SKM-1 (cell line): ENCODE measurements around the gene ENTPD2.
"Not testable (repeated sequence)": the region's sequence is repeated elsewhere in the genome, so short reads cannot be mapped to it uniquely, and the experiment has no call there.

Experiments used
- DNase-seq: peaks from one replicate; lab custom pipeline; 2025; ENCODE audit not compliant: unreplicated experiment; lab: John Stamatoyannopoulos, UW

The ENTPD2 gene

DNA sequence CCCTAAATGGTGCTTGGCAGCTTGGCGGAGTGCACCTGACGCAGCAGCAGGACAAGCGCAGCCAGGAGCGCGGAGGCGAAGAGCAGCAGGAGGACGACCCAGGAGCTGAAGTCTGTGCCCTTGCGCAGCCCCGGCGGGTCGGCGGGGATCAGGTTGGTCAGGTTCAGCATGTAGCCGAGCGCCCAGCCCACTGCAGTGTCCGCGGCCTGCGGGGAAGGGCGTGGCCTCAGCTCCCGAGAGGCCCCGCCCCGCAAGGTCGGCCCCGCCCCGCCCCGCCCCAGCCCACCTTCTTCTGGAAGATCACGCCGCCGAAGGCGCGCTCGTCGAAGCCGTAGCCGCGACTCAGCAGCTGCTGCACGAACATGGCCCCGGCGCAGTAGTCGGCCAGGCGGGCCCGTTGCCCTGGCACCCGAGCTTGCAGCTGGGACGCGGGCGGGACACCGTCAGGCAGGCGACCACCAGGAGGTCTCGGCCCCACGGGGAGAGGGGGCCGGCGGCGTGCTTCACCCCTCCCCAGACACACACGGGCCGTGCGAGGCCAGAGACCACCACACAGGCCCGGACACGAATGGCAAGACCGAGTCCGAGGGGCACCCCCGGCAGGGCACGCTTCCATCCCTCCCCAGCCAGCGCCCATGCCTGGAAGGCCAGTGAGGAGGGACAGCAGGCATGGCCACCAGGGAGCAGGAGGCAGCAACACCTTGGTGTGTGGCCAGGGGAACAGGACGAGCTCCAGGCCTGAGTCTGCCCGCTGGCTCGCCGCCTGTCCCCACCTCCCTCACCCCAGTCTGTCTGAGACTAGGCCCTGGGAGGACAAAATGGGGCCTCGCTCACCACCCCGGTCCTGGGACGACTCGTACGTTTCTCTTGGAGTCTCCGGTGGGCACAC is 5.0 kb downstream of the ENTPD2 start:
- no peak for DNase-seq

DNA sequence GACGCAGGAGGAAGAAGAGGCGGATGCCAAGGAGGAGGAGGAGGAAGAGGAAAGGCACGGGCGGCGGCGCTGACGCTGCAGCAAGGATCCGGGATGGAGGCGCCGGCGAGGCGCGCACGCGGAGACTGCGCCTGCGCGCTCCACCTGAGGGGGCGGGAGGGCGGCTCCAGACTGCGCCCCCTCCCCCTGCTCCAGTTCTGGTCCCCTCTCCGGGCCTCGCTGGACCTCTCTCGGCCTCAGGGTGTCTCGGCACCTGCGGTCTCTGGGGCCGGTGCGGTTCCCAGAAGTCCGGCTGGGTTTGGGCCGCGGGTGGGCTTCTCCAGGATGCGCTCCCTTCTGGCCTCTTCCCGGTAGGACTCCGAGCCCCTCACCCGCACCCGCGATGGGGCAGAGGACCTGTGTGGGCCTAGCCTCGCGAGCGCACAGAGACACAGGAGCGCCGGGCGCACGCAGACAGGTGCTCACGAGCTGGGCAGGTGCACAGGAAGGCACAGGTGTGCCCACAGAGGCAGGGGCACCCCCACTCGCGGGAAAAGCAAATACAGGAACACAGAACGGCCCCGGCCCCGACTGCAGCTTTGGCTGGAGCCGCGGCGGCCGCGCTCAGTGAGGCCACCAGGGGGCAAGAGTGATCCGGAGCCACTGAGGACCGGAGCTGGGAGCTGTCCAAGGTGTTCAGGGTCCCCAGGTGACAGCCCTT is 7.6 kb downstream of the ENTPD2 start, which contains the start of gene NPDC1:
Gene NPDC1 (minus strand): TSS at position 90 of the 700 bp plus-strand sequence. CDS start 188 bp downstream, outside the sequence.
- peak; percentile 68 for DNase-seq

DNA sequence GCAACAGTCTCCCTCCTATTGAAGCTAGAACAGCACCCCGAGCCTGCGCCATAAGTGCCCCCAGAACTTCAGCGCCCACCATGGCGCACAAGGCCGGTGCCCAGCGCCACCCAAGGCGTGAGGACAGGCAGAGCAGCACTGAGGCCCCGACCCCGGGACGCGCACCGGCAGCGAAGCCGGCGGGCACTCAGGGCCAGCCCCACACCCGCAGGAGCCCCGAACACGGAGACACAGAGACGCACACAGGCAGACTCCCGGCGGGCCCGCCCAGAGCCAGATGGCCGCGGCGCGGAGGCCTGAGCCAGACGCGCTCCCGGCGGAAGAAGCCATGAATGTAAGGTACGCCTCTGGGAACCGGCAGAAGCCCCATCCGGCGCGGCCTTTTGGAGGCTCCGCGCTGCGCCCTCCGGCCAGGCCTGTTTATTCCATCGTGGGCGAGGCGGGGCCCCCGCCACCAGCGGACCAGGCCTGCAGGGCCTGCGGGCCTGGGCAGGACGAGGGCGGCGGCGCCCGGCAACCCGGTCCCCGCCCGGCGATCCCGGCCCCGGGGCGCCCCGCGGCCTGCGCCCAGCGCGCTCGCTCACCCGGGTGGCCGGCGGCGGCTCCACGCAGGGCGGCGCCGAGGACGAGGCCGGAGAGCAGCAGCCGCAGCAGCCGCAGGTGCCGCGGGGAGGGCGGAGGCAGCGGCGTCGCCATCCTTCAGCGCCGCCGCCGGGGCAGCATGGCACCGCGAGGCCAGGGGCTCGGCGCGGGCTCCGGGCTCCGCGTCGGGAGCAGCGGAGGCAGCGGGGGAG is 8.4 kb downstream of the ENTPD2 start:
- no peak for DNase-seq

DNA sequence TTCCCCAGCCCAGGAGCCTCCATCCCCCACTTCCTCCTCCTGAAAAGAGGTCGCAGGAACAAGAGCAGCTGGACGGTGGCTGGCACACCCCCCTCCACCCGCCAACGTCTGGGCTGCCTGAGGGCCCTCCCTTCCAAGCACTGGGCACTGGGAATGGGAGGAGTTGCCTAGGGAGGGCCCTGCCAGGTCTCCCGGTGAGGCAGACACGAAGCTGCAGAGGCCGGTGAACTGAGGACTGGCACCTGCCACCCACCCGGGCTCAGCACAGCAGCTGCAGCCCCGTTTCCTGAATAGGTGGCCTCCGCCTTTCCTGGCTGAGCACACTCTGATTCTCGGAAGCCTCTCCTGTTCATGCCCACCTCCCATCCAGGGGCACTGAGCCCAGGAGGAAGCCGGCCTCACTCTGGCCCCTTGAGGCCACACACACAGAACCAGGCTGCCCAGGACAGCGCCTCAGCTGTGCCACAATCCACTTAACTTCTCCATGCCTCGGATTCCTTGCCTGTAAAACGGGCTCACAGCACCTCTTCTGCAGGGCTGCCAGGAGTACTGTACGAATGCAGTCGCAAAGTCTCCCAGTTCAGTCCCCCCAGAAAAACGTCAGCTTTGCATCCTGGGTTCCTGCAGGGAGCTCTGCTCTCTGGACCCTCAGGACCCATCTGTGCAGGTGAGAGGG is 9.2 kb downstream of the ENTPD2 start:
- DNase-seq: no peak

DNA sequence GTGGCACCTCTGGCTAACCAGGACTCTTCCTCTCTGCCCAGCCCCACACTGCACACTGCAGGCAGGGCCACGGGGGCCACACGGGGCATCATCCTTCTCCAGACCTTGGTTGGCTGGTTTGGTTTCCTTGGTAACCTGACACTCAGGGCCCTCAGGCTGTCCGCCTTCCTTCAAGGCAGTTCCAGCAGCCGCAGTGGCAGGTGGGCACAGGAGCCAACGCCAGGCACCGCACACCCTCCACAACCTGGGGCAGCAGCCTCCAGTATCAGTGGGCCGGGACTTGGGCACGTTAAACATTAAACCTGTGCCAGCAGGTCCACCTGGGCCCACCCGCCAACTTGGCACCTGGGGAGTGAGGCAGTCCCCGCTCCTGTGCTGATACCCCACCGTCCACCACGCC is 9.8 kb downstream of the ENTPD2 start:
- DNase-seq: no peak

DNA sequence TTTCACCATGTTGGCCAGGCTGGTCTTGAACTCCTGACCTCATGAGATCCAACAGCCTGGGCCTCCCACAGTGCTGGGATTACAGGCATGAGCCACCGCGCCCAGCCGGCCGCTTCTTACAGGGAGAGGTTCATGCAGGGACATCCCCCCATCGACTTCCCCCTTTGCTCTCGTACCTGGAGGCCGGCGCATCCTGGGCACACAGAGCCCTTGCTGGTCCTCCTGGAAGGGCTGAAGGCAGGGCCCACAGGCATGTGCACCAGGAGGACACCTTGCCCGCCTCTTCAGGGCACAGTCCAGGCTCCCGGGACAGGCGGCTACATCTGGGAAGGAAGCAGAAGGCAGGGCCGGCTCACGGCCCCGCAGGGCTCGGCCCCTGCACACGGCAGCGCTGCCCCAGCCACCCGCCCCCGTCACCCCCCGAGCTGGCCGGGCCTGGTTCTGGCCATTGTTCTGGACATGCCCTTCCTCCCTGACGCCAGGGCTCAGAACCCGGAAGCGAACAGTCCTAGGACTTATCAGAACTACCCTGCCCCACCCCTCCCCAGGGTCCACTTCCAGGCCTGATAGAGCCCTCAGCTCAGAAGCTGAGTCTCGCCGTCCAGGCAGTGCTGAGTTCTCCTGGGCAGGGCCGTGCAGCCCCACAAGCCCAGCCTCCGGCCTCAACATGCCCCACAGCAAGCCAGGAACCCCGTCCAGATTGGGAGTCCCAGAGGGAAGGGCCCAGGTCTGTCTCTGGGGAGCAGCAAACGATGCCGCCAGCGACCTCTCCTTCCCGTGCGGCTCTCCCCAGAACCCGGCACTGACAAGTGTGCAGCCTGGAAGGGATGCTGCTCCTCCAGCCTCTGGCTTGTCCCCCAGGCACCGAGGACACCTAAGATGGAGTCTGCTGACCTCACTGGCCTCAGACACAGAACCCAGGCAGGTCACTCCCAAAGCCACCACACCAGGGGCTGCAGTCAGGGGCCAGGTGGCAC is 10.8 kb downstream of the ENTPD2 start:
- no peak for DNase-seq

DNA sequence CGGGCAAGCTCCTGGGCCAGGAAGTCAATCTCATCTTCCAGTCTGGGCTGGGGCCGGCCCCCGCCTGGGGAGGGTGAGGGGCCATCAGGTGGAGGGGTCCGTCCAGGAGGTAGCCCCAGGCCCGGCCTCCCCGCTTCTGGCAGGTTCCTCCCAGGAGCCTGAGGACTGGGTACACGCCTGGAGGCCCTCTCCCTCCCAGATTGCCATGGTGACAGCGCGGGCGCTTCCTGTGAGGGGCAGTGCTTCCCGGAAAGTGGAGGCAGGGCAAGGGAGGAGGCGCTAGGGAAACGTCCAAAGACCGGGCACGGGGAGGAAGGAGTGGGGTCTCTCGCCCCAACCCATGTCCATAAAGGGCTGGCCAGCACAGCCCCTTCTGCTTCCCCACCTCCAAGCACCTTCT is 12.7 kb downstream of the ENTPD2 start:
- no peak for DNase-seq

DNA sequence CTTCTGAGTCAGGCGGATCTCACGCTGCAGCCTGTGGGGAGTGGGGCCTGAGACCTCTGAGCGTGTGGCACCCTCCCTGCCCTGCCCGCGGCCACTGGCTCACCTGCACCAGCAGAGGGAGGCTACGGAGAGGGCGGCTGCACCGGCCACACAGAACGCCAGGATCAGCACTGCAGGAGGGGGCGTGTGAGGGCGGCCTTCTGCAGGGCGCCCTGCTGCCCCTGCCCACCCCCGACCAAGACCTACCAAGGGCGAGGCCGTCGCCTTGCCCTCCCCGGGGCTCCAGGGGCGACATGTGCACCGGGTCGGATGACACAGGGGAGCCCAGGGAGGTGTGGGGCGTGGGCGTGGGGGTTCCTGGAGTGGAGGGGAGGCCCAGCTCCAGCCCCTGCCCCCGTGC is 13.3 kb downstream of the ENTPD2 start:
- DNase-seq: no peak

DNA sequence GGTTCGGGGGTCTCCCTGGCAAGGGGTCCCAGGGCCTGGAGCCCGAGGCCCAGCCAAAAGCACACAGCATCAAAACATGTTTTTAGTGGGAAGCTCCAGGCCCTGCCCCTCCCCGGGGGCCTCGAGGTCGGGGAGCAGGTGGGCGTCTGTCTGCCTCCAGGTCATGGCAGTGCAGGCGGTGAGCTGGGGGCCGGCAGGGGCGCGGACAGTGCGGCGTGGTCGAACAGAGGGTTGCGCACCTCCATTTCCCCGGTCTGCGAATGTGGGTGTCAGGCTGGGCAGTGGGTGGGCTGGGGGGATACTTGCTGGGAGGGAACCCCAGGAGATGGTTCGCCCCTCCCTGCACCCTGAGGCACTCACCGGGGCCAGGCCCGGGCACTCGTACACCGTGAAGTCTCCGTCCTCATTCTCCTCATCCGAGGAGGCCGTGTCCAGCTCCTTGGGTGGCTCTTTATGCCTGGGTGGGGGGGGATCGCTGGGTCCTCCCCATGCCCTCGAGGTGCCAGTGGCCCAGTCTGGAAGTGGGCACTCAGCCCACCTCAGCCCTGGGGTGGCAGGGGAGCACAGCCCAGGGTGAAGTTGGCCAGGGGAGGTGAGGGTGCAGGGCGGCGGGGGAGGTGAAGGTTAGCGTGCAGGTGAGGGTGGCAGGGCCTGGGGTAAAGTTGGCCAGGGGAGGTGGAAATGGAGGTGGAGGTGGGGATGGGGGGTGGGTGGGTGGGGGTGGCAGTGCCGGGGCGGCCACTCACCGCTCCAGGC is 14.1 kb downstream of the ENTPD2 start:
- DNase-seq: no peak

DNA sequence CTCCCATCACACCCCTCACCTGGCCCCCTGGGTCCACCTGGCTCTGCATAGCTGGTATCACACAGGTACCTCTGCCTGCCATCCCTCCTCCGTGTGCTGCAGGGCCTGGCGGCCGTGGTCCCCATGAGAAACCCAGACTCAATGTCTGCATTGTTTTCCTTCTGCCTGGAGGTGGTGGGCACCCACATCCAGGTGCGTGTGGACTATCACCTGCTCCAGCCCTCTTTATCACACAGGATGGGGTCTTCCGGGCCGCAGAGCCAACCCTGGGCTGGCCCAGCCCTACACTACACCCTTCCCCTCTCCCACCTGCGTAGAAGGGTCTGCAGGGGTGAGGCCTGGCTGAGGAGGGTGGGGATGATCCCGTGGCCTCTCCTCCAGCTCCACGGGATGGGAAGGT is 14.9 kb downstream of the ENTPD2 start:
- no peak for DNase-seq

DNA sequence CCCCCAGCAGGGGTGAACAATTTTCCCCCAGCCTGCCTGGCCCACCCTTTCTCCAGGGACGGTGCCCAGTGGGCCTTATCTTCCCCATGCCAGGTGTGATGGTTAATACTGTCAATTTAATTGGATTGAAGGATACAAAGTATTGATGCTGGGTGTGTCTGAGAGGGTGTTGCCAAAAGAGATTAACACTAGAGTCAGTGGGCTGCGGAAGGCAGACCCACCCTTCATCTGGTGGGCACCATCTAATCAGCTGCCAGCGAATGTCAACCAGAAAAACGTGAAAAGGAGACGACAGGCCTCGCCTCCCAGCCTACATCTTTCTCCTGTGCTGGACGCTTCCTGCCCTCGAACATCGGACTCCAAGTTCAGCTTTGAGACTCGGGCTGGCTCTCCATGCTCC is 16.4 kb downstream of the ENTPD2 start:
- no peak for DNase-seq

DNA sequence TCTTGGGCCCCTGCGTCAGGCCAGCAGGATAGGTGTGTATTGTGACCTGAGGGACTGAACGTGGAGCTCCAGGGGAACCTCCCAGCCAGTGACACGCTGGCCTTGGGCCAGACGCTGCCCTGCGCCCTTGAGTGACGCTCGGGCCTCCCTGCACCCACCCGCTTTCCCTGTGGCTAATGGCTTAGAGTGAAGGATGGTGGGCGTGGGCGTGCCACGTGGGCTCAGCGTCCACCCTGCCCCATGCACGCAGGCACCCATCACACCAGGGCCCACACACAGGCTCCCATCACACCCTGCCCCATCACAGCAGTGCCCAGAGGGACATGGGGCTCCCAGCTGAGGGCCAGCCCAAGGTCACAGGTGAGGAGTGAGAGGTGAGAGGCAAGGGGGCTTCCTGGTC is 16.8 kb downstream of the ENTPD2 start:
- no peak for DNase-seq

DNA sequence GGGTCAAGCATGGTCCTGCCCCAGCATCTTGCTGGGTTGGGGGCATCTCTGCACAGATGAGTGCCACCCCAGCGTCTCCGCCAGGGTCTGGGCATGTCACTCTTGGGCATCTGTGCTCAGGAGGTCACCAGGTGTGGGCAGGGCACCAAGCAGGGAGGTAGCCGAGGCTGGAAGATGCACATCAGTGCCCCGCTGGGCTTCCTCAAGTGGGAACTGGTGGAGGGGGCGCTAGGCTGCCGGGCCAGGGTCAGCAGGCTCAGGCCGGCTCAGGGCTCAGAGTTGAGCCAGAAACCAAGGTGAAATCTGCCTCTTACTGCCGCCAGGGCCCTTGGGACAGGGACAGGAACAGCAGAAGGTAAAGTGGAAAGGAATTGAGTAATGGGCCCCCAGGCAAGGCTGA is 17.9 kb downstream of the ENTPD2 start:
- no peak for DNase-seq

DNA sequence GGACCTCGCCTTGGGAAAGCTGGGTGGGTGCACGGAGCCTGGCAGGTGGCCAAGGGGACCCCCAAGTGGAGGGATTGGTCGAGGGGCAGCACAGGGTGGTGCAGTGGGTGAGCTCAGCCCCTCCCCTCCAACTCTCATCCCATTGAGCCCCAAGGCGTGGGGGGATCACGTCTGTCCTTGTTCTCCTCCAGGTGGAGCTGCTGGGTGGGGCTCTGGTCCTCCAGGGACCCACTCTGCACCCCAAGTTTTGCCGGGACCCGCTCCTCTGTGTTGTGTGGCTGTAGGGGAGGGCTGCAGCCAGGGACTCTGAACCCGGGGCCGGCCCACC is 18.4 kb downstream of the ENTPD2 start:
- no peak for DNase-seq

DNA sequence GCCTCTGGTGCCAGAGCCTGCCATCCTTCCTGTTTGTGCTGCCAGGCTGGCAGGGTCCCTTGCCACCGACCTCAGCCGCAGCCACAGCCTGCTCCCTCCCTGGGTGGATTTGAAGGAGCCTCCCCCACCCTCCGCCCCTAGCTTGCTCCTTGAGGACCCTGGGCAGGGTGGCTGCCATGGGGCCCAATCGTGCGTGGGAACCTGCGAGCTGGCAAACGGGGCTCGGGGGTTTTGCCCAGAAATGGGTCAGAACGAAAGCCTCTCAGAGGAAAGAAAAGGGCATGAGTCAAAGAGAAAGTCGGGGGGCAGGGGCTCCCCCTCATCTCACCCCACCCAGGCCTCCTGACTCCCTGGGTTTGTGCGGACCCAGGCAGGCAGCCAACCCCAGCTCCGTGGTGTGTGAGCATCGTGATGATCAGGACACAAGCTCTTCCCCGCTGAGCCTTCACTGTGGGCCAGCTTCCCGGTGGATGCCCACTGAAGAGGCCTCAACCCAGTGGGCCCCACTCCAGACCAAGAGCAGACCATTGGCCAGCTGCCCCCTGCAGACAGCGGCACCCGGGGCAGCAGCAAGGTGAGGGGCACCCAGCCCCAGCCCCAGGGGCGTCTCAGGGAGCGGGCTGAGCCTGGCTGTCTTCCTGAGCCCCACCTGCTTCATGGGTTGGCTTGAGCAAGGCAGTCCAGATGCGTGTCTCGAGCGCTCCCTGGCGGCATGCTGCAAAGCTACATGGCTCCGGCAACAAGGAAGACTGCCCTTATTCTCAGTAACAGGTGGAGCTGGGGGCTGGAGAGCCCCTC is 19.0 kb downstream of the ENTPD2 start:
- DNase-seq: peak; percentile 89

DNA sequence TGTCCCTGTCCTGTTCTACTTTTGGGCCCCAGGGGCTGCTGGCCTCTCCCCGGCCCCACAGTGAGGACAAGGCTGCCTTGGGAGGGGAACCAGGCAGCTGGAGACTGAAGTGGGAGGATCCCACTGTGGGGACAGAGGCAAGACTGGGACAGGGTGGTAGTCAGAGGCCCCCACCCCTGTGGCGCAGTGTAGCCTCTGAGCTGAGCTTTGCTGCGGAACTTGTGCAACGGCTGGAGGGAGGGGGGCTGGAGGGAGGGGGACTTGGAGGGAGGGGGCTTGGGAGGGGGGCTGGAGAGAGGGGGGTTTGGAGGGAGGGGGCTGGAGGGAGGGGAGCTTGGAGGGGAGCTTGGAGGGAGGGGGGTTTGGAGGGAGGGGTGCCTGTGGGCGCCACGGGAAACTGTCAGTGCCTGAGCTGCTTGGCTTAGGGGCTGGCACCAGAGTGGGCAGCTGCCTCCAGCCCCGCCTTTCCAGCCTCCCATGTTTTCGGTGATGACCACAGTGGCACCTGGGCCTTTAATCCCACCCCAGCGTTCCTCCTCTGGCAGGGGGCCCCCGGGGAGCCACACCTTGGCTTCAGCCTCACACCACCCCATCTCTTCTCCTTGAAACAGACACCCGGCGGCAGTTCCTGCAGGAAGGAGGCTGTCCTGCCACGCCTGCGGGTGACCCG is 19.7 kb downstream of the ENTPD2 start:
- DNase-seq: no peak

DNA sequence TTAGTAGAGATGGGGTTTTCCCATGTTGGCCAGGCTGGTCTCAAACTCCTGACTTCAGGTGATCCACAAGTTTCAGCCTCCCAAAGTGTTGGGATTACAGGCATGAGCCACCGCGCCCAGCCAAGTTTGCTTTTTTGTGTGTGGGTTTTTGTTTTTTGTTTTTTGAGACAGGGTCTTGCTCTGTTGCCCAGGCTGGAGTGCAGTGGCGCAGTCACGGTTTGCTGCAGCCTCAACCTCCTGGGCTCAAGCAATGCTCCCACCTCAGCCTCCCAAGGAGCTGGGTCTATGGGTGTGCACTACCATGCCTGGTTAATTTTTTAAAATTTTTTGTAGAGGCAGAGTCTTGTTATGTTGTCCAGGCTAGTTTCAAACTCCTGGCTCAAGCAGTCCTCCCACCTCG is 20.4 kb downstream of the ENTPD2 start:
- not testable (repeated sequence) for DNase-seq

DNA sequence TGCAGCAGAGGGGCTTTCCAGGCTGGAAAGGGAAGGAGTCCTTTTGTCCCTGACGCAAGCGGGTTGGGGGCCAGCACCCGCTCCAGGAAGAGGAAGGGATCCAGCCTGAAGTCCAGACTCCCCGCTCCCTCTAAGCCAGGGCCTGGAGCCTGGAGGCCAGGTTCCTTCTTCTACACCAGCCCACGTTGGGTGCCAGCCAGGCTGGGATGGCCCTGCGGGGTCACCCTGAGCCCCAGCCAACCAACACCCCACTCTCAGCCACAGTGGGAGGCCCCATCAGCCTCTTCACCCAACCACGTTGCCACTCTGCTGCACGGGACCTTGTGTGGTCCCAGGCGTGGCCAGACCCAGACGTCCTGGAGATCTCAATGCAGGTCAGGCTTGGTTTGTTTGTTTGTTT is 21.0 kb downstream of the ENTPD2 start:
- peak; percentile 75 for DNase-seq
